ENCODE data around the gene UBN1.

- TF ChIP-seq, protein P1, sequence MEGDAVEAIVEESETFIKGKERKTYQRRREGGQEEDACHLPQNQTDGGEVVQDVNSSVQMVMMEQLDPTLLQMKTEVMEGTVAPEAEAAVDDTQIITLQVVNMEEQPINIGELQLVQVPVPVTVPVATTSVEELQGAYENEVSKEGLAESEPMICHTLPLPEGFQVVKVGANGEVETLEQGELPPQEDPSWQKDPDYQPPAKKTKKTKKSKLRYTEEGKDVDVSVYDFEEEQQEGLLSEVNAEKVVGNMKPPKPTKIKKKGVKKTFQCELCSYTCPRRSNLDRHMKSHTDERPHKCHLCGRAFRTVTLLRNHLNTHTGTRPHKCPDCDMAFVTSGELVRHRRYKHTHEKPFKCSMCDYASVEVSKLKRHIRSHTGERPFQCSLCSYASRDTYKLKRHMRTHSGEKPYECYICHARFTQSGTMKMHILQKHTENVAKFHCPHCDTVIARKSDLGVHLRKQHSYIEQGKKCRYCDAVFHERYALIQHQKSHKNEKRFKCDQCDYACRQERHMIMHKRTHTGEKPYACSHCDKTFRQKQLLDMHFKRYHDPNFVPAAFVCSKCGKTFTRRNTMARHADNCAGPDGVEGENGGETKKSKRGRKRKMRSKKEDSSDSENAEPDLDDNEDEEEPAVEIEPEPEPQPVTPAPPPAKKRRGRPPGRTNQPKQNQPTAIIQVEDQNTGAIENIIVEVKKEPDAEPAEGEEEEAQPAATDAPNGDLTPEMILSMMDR (IDR thresholded peaks at IDR 0.05): no peak
- TF ChIP-seq POLR2A (IDR thresholded peaks at IDR 0.05): no peak
Measured at GRCh38 chr16:4909825-4910224, 62.5 kb downstream of the UBN1 start.

Measured in testis (tissue), 2 donors.